GM10266 (cell line): ENCODE data around the gene MALRD1.

Experiments used
- DNase-seq: peaks from one replicate; pipeline ENCODE4 v3.0.0; 2012; ENCODE audit errors: extremely low spot score
- TF ChIP-seq, protein P1 (sequence below): IDR thresholded peaks from 2 replicates; pipeline ENCODE4 v1.5.1; 2012; ENCODE audit warnings: mild to moderate bottlenecking, low read depth; ENCODE audit not compliant: control insufficient read depth, insufficient read depth; ENCODE audit errors: missing control alignments

MALRD1 gene

DNA sequence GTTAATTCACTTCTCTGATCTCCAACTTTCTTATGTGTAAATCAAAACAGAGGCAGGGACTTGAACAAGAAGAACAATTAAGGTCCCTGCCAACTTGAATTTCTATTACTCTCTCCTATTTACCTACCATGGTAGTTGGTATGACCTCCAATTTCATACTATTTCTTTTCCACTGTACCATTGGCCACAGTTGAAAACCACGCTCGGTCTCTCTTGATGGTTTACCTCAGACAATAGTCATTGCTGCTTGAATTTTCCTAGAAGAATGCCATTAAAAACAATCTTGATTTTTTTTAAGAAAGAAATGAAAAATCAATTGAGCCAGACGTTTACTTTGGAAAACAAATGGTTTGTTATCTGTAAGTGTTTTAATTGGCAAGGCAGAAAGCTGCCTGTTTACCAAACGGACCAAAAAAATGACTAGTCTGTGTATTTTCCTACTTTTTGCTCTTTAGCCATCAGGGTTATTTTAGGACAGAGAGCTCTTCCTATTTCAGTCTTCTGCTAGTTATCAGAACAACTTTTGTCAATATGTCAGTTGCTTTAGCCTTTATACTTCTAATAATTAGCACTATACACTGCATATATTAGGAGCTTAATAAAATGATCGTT is 610.1 kb downstream of the MALRD1 start:
- TF ChIP-seq, protein P1, sequence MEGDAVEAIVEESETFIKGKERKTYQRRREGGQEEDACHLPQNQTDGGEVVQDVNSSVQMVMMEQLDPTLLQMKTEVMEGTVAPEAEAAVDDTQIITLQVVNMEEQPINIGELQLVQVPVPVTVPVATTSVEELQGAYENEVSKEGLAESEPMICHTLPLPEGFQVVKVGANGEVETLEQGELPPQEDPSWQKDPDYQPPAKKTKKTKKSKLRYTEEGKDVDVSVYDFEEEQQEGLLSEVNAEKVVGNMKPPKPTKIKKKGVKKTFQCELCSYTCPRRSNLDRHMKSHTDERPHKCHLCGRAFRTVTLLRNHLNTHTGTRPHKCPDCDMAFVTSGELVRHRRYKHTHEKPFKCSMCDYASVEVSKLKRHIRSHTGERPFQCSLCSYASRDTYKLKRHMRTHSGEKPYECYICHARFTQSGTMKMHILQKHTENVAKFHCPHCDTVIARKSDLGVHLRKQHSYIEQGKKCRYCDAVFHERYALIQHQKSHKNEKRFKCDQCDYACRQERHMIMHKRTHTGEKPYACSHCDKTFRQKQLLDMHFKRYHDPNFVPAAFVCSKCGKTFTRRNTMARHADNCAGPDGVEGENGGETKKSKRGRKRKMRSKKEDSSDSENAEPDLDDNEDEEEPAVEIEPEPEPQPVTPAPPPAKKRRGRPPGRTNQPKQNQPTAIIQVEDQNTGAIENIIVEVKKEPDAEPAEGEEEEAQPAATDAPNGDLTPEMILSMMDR = no peak
- DNase-seq = no peak

DNA sequence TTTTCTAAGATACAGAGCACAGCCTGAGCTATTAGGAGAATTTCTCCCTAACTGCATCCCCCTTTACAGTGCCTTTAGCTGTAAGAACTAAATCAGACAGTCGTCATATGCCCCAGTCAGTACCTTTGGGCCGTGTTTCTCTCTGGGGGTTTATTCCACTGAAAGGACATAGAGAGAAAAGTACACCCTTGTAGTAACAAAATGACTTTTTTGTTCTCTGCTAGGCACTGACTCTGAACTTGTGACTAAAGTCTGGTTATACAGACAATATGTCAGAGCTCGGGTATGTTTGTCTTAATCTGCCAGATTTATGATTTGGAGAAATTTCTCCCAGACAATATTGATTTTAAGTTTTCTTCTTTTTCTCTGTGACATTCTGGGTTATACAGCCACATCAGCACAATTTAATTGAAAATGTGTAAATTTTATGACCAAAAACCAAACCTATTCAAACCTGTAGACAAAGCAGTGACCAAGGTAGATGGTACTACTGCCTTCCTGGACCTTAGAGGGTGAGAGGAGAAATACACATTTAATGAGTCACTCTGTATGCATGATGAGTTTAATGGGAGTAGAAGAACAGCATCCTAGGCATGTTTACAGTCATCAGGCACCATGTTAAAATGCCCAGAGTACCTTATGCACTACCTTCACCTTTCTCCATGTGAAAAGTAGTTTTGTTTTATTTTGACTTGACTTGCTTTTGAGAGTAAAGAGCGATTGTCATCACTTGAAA is 611.5 kb downstream of the MALRD1 start:
- TF ChIP-seq, protein P1 = no peak
- DNase-seq = no peak

DNA sequence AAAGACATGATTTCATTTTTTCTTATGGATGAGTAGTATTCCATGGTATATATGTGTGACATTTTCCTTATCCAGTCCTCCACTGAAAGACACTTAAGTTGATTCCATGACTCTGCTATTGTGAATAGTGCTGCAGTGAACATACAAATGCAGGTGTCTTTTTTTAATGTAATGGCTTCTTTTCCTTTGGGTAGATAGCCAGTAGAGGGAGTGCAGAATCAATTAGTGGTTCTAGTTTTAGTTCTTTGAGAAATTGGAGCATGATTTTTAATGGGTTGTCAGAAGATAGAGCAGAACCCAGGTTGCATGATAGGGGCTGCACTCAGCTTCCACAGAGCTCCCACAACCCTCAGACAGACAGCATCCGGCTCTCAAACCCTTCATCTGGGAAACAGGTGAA is 614.7 kb downstream of the MALRD1 start:
- TF ChIP-seq, protein P1 = no peak
- no peak for DNase-seq

DNA sequence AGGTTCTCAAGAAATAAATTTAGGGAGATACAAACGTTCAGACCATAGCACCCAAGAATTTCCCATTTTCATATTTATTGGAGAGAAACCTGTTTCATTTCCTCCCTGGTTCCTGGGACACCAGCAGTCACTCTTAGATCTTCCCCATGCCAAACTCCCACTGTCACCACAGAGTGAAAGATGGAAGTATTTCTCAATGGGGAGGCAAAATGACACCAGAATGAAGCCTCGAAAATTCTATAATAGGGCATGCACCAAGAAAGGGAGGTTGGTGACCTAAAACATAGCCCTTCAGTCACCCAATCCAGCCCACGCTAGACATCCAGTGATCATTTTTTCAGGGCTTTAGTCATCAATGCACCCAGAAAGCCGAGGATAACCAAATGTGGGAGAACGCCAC is 619.5 kb downstream of the MALRD1 start:
- TF ChIP-seq, protein P1 = no peak

DNA sequence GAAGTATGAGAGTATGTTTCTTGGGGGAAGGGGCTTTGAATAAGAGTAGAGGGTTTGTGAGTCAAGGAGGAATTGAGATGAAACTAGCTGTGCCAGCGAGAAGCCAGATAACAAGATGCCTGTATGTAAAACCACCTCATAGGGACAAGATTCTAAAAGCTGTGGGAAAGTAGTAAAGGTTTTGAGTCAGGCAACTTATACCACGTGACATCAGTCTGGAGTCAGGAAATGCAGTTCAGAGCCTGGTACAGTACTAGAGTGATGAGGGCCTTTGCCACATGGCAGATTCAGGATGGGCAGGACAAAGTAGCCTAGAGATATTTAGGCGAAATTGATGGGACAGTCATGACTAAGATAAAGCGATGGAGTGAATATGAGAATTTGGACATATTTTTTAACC is 627.5 kb downstream of the MALRD1 start:
- TF ChIP-seq, protein P1 = no peak
- DNase-seq = no peak

More for the DNA sequence above, 619.5 kb downstream of the MALRD1 start:
- no peak for DNase-seq

DNA sequence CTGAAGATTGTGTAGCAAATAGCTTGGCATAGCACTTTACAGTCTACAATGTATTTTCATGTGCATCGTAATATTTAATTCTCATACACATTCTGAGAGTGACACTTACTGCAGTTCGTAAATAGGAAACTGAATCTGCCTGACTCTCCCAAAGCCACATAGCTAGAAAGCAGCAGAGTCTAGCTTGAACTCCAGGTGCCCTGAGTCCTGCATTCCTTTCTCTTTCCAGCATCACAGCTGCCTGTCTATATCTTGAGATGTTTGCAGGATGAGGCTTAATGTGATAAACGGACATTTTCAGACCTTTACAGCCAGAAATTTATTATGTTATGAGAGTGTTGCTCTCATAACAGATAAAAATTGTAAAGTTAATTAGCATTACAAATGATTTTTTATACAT is 634.8 kb downstream of the MALRD1 start:
- TF ChIP-seq, protein P1 = no peak
- DNase-seq = no peak

DNA sequence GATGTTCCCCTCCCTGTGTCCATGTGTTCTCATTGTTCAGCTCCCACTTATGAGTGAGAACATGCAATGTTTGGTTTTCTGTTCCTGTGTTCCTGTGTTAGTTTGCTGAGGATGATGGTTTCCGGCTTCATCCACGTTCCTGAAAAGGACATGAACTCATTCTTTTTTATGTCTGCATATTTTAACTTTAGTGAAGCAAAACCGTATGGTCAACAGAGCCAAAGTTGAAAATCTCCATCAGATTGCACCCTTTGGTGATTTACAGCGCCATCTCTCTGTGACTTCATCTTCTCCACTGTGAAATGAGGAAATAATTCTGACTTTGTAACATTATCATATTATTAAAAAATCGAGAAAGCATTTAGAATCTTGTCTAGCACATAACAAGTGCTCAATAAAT is 635.4 kb downstream of the MALRD1 start:
- TF ChIP-seq, protein P1 = no peak
- no peak for DNase-seq
